Breast epithelium (tissue), 4 donors: ENCODE measurements around the gene CKB. TPM values are rescaled to one million over a fixed set of nuclear protein-coding genes. Genes with fewer than 3 reads are reported as not detected.

Experiments
- DNase-seq, 2 donors: peaks; one replicate each; pipeline ENCODE4 v3.0.0-alpha.2; 2019; ENCODE audit warnings: low spot score in 2 of 2
- H3K27ac ChIP-seq, 2 donors: fragments of 200-600 bp; sonication (generic) in 1 of 2; one replicate each; pipeline ENCODE4 v1.5.1; 2016 to 2019; ENCODE audit warnings: mild to moderate bottlenecking in 1 of 2
- H3K27me3 ChIP-seq, 2 donors: fragments of 200-600 bp; sonication (generic) in 1 of 2; one replicate each; pipeline versions ENCODE4 v1.5.1 to v1.6.0; 2017 to 2019; ENCODE audit warnings: control low read depth in 1 of 2, mild to moderate bottlenecking in 1 of 2
- H3K36me3 ChIP-seq: fragments of 200-600 bp; one replicate; pipeline ENCODE4 v1.5.1; 2019
- H3K4me1 ChIP-seq, 2 donors: fragments of 200-600 bp; sonication (generic); one replicate each; pipeline ENCODE4 v1.5.1; 2016 to 2019; ENCODE audit warnings: control low read depth in 1 of 2
- H3K4me3 ChIP-seq, 3 donors: fragments of 200-600 bp; sonication (generic); 1 replicate in 2 of 3; 2 replicates in 1 of 3; pipeline ENCODE4 v1.5.1; 2016 to 2019; ENCODE audit warnings: mild to moderate bottlenecking in 3 of 3, moderate library complexity in 2 of 3
- H3K9me3 ChIP-seq, 2 donors: fragments of 200-600 bp; sonication (generic) in 1 of 2; one replicate each; pipeline ENCODE4 v1.5.1; 2016 to 2019; ENCODE audit warnings: control low read depth in 1 of 2
- CTCF ChIP-seq, 3 donors: fragments of 450-650 bp; IDR thresholded peaks; one replicate each; pipeline ENCODE4 v1.5.1; 2016 to 2017; ENCODE audit warnings: antibody characterized with exemption in 3 of 3, mild to moderate bottlenecking in 3 of 3, moderate library complexity in 3 of 3
- POLR2A ChIP-seq: fragments of 450-650 bp; IDR thresholded peaks from one replicate; pipeline ENCODE4 v1.6.1; 2016; ENCODE audit warnings: antibody characterized with exemption, mild to moderate bottlenecking, moderate library complexity
- POLR2AphosphoS5 ChIP-seq, 3 donors: sonication (generic); formaldehyde crosslinking; IDR thresholded peaks; one replicate each; pipeline ENCODE4 v1.6.1; 2017; ENCODE audit warnings: antibody characterized with exemption in 3 of 3
- intact Hi-C: fragments of 100-400 bp; cut with DNase I; formaldehyde crosslinking; loops from one replicate; pipeline ENCODE4 v1.15.1; 2023; ENCODE audit warnings: low total_unique reads
- total RNA-seq, 3 donors: library from RNA; depleted of rRNA; stranded (reverse); fragments of >200 nt; gene quantifications; one replicate each; pipeline ENCODE4 v1.1.0, GENCODE V29; 2016

The CKB gene
- total RNA-seq, 3 donors from 2014 or later = 61.6 to 305 (median 83.2) TPM

GRCh38 chr14:103542605-103543088 lies 20.0 kb upstream of the CKB start:
- TF ChIP-seq CTCF (IDR thresholded peaks at IDR 0.05) = no peak
- no peak for TF ChIP-seq POLR2AphosphoS5 (IDR thresholded peaks at IDR 0.05)
- no peak for TF ChIP-seq POLR2A
- no peak for DNase-seq
- H3K36me3 ChIP-seq = no peaks in the 10 kb centered on the region
- peak overlapping the region; percentile 2 to 89 for H3K27ac ChIP-seq
- intact Hi-C loops = no loop called here
- H3K4me3 ChIP-seq = peak overlapping the region in 1 of 3 donors; percentile 29
- peaks cover 36 to 39% of the 10 kb centered on the region in 2 donors for H3K4me1 ChIP-seq
- H3K27me3 ChIP-seq = no peaks in the 10 kb centered on the region
- no peaks in the 10 kb centered on the region for H3K9me3 ChIP-seq

- H3K4me3 ChIP-seq = peak overlapping the region in 1 of 3 donors; percentile 29
- H3K9me3 ChIP-seq = no peaks in the 10 kb centered on the region
- TF ChIP-seq POLR2A (no peak), POLR2AphosphoS5 (IDR thresholded peaks at IDR 0.05) (no peak), CTCF (IDR thresholded peaks at IDR 0.05) (no peak)
- no peak for DNase-seq
- no peaks in the 10 kb centered on the region for H3K36me3 ChIP-seq
- H3K4me1 ChIP-seq = peaks cover 36 to 39% of the 10 kb centered on the region in 2 donors
- intact Hi-C loops = no loop called here
- H3K27me3 ChIP-seq = no peaks in the 10 kb centered on the region
- peak overlapping the region; percentile 74 to 89 for H3K27ac ChIP-seq
These were observed 19.3 kb upstream of the CKB start for GRCh38 chr14:103541709-103542604.

GRCh38 chr14:103540821-103541708 lies 18.4 kb upstream of the CKB start:
- Histone ChIP-seq H3K4me1 (peaks cover 36 to 39% of the 10 kb centered on the region in 2 donors), H3K27me3 (no peaks in the 10 kb centered on the region), H3K36me3 (no peaks in the 10 kb centered on the region), H3K9me3 (no peaks in the 10 kb centered on the region), H3K27ac (peak overlapping the region; percentile 74 to 89), H3K4me3 (no peak overlapping the region)
- peak in 1 of 2 donors; percentile 59 for DNase-seq
- intact Hi-C loops = no loop called here
- TF ChIP-seq POLR2A = no peak
- TF ChIP-seq POLR2AphosphoS5 (IDR thresholded peaks at IDR 0.05) = no peak
- no peak for TF ChIP-seq CTCF (IDR thresholded peaks at IDR 0.05)

- no peaks in the 10 kb centered on the region for H3K36me3 ChIP-seq
- peaks cover 30 to 39% of the 10 kb centered on the region in 2 donors for H3K4me1 ChIP-seq
- no peaks in the 10 kb centered on the region for H3K27me3 ChIP-seq
- DNase-seq = no peak
- no peaks in the 10 kb centered on the region for H3K9me3 ChIP-seq
- H3K4me3 ChIP-seq = no peak overlapping the region
- intact Hi-C loops = no loop called here
- no peak for TF ChIP-seq CTCF (IDR thresholded peaks at IDR 0.05)
- no peak for TF ChIP-seq POLR2AphosphoS5 (IDR thresholded peaks at IDR 0.05)
- TF ChIP-seq POLR2A = no peak
- H3K27ac ChIP-seq = peak overlapping the region in 1 of 2 donors; percentile 58
These were observed 16.6 kb upstream of the CKB start for GRCh38 chr14:103539056-103539825.
